GM13976 (cell line): ENCODE results near the gene RAD18.

Experiments
- DNase-seq: peaks from one replicate; pipeline ENCODE4 v3.0.0; 2012; ENCODE audit warnings: low spot score
- in situ Hi-C: fragments of 300-500 bp; cut with MboI; formaldehyde crosslinking; loops from one replicate; pipeline ENCODE4 v1.12.0; 2022; ENCODE audit warnings: low sequenced_read_pairs, mixed read lengths, inconsistent platforms; ENCODE audit not compliant: unreplicated experiment
- TF ChIP-seq, protein P1 (sequence below): IDR thresholded peaks from 2 replicates; pipeline ENCODE4 v1.5.1; 2012; ENCODE audit warnings: borderline replicate concordance, mild to moderate bottlenecking; ENCODE audit not compliant: insufficient read depth; ENCODE audit errors: extremely low read depth, missing control alignments, control extremely low read depth

Gene RAD18

DNA sequence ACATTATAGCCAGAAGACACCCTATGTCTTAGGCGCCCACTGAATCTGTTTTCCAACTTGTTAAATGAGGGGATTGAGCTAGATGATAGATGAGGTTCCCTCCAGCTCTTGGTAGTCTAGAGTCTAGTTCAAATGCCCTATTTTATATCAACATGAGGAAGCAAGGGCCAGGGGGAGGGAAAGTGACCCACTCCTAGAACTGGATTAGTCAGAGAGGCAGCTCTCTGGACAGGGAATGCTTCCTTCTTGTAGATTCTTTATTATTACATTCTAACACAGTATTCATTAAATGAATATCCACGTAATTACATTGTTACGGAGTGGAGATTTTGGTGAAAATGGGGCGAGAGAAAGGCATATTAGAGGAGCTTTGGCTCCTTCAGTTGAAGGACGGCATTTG is 89.5 kb downstream of the RAD18 start:
- TF ChIP-seq, protein P1, sequence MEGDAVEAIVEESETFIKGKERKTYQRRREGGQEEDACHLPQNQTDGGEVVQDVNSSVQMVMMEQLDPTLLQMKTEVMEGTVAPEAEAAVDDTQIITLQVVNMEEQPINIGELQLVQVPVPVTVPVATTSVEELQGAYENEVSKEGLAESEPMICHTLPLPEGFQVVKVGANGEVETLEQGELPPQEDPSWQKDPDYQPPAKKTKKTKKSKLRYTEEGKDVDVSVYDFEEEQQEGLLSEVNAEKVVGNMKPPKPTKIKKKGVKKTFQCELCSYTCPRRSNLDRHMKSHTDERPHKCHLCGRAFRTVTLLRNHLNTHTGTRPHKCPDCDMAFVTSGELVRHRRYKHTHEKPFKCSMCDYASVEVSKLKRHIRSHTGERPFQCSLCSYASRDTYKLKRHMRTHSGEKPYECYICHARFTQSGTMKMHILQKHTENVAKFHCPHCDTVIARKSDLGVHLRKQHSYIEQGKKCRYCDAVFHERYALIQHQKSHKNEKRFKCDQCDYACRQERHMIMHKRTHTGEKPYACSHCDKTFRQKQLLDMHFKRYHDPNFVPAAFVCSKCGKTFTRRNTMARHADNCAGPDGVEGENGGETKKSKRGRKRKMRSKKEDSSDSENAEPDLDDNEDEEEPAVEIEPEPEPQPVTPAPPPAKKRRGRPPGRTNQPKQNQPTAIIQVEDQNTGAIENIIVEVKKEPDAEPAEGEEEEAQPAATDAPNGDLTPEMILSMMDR = no peak
- in situ Hi-C loops = no loop called here
- no peak for DNase-seq

DNA sequence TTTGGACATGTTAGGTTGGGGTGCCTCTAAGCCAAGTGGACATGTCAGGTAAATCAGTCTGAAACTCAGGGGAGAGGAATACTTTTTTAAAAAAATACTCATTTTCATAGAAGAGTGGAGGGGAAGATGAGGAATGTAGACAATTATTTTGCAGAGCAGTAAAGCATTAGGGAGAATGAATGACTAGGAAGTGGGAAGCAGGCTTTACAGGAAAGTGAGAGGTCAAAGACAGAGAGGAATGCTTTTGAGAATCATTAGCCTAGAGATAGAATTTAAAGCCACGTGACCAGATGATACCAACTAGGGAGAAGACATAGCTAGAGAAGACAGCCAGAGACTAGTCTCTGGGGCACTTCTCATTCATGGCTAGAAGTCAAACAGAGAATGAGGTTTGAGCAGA is 91.0 kb downstream of the RAD18 start:
- in situ Hi-C loops = no loop called here
- DNase-seq = no peak
- TF ChIP-seq, protein P1 = no peak

DNA sequence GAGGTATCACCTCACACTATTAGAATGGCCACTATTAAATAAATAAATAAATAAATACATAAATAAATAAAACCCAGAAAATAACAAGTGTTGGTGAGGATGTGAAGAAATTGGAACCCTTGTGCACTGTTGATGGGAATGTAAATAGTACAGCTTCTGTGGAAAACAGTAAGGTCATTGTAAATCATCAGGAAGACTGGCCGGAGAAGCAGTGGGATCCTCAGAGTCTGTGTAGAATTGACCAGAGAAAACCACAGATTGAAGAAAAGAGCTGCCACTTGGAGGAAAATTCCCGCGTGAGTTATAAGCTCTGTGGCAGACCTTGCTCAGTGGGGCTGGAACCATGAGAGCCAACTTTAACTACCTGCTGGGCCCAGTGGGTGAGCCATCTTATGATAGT is 92.0 kb downstream of the RAD18 start:
- in situ Hi-C loops = no loop called here
- no peak for DNase-seq
- TF ChIP-seq, protein P1 = no peak

DNA sequence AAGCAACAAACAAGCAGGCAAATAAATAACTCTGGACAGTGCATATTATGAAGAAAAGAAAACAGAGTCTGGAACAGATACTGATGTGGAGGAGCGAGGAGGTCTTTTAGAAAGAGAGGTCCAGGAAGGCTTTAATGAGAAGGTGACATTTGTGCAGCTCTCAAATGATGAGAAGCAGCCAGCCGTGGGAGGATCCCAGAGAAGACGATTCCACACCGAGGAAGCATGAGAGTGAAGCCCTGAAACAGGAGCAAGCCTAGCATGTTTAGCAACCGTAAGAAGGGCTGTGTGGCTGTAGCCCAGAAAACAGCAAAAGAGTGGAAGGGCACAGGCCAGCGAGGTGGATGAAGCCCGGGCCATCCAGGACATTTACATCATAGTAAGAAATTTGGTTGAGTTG is 93.1 kb downstream of the RAD18 start:
- no peak for DNase-seq
- TF ChIP-seq, protein P1 = no peak
- in situ Hi-C loops = no loop called here

DNA sequence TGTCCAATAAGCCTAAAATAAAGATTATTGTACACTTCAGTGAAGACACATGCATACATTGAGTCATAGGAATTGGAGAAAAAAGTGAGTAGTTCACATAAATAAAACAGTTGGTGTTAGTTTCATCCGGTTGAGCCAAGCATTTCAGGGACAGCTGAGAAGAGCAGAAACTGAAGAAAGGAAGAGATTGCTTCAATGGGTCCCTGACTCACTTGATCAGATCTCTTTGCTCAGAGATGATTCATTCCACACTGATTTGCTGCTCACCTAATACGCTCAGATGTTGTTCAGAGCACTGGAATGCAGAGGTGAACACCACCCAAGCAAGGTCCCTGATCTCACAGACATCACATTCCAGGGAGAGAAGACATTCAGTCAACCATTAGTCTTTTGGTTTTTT is 93.7 kb downstream of the RAD18 start:
- in situ Hi-C loops = no loop called here
- TF ChIP-seq, protein P1 = no peak
- no peak for DNase-seq

DNA sequence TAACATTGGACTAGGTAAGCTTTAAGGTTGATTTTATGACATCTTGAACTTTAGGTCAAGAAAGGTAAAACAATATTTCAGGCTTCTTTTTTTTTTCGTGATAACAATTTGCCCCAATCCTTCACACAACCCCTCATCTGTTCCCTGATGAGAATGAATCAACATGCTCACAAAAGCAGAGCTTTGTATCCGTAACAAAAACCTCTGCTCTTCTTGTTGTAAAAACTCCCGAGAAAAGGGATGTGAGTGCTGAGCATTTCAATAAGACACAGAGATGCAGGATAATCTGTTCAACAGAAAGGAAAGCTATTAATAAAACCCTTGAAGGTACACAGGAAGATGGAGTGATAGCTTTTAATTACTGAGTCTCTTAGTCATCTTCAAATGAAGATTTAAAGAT is 94.3 kb downstream of the RAD18 start:
- in situ Hi-C loops = no loop called here
- no peak for DNase-seq
- TF ChIP-seq, protein P1 = no peak

DNA sequence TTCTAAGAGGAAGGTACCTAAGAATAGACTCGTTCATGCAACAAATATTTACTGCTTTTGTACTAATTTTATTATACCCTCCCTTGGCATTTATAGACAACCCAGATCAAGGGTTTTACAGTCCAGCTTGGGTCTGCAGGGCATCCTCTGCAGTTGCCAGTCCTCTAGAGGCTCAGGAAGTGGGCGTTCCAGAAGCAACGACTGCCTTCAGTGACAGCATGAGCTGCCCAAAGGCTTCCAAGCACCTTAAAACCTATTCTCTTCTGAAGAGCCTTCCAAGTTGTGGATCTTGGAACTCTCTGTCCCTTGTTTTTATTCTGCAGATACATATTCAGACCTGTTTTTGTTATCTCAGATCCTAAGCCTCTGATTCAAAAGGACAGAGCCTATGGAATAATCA is 95.6 kb downstream of the RAD18 start:
- in situ Hi-C loops = no loop called here
- DNase-seq = no peak
- TF ChIP-seq, protein P1 = no peak
